T-cell (primary cell): ENCODE measurements around the gene SCPEP1. TPM values are rescaled to one million over a fixed set of nuclear protein-coding genes. Genes with fewer than 3 reads are reported as not detected.

Experiments used
- ATAC-seq, 4 experiments: fragments of 200-7000 bp in 3 of 4; fragments of 150-1000 bp in 1 of 4; cut with Tn5 transposase; replicated peaks in 1 of 4; 1 replicate in 3 of 4; 2 replicates in 1 of 4; pipeline ENCODE4 v1.10.0; 2021; ENCODE audit warnings: moderate library complexity in 3 of 4, mild to moderate bottlenecking in 2 of 4, moderate number of reproducible peaks in 1 of 4
- CTCF ChIA-PET, 2 donors: fragments of 300-600 bp; sonication (Branson Sonifier 250); formaldehyde crosslinking; loops; one replicate each; lab custom pipeline; 2022; ENCODE audit warnings: antibody characterized with exemption in 2 of 2; lab: Charles Lee
- POLR2A ChIA-PET, 2 donors: fragments of 300-600 bp; sonication (Branson Sonifier 250); formaldehyde crosslinking; loops; one replicate each; lab custom pipeline; 2022; ENCODE audit warnings: antibody characterized with exemption in 2 of 2; lab: Charles Lee
- DNase-seq, 35 experiments: peaks; one replicate each; pipeline versions ENCODE4 v3.0.0 to v3.0.0-alpha.2; 2013 to 2023
- H3K27ac ChIP-seq: one replicate; pipeline ENCODE4 v1.5.1; 2013; ENCODE audit warnings: low read length
- H3K27me3 ChIP-seq, 2 experiments: replicated peaks in 1 of 2; 1 replicate in 1 of 2; 2 replicates in 1 of 2; pipeline versions ENCODE4 v1.6.1 to v1.7.0; 2013; ENCODE audit warnings: low read length in 1 of 2, mixed read lengths in 1 of 2; ENCODE audit not compliant: control insufficient read depth in 2 of 2, insufficient read depth in 2 of 2; ENCODE audit errors: extremely low read depth in 1 of 2
- H3K36me3 ChIP-seq, 2 donors: 1 replicate in 1 of 2; 2 replicates in 1 of 2; pipeline versions ENCODE4 v1.6.1 to v1.7.0; 2013; ENCODE audit warnings: low read length in 1 of 2; ENCODE audit not compliant: control insufficient read depth in 2 of 2, insufficient read depth in 1 of 2; ENCODE audit errors: extremely low read depth in 1 of 2
- H3K4me1 ChIP-seq, 2 experiments: 1 replicate in 1 of 2; 2 replicates in 1 of 2; pipeline versions ENCODE4 v1.6.1 to v1.7.0; 2013; ENCODE audit warnings: low read length in 2 of 2, mixed read lengths in 1 of 2; ENCODE audit not compliant: insufficient read depth in 2 of 2, control insufficient read depth in 1 of 2; ENCODE audit errors: extremely low read depth in 1 of 2
- H3K4me3 ChIP-seq, 2 donors: 1 replicate in 1 of 2; 2 replicates in 1 of 2; pipeline versions ENCODE4 v1.5.1 to v1.7.0; 2013; ENCODE audit warnings: mild to moderate bottlenecking in 2 of 2, low read length in 1 of 2, moderate library complexity in 1 of 2; ENCODE audit not compliant: control insufficient read depth in 1 of 2; ENCODE audit errors: extremely low read depth in 1 of 2
- H3K9me3 ChIP-seq: 2 replicates; pipeline ENCODE4 v1.7.0; 2013
- H3K27ac Mint-ChIP-seq, 2 donors: one replicate each; pipeline ENCODE4 v1.8.0; 2020 to 2021; ENCODE audit warnings: mild to moderate bottlenecking in 2 of 2, mixed read lengths in 2 of 2
- H3K27me3 Mint-ChIP-seq, 2 donors: one replicate each; pipeline ENCODE4 v1.8.0; 2021 to 2022; ENCODE audit warnings: mixed read lengths in 2 of 2
- H3K36me3 Mint-ChIP-seq: one replicate; pipeline ENCODE4 v1.8.0; 2021; ENCODE audit warnings: mixed read lengths
- H3K4me1 Mint-ChIP-seq, 3 donors: one replicate each; pipeline ENCODE4 v1.8.0; 2020 to 2022; ENCODE audit warnings: mixed read lengths in 3 of 3, mild to moderate bottlenecking in 1 of 3
- H3K4me3 Mint-ChIP-seq, 3 donors: one replicate each; pipeline ENCODE4 v1.8.0; 2020 to 2022; ENCODE audit warnings: mild to moderate bottlenecking in 3 of 3, mixed read lengths in 3 of 3, moderate library complexity in 3 of 3
- H3K9me3 Mint-ChIP-seq, 3 donors: one replicate each; pipeline ENCODE4 v1.8.0; 2020 to 2022; ENCODE audit warnings: mixed read lengths in 3 of 3
- WGBS: methylation state at CpG from one replicate; pipeline ENCODE4 v1.1.5; 2013; ENCODE audit warnings: missing lambda C conversion rate; ENCODE audit not compliant: insufficient coverage; 5-methylcytosine and 5-hydroxymethylcytosine counted together
- total RNA-seq, 35 experiments: library from RNA in 6 of 35; stranded (reverse) in 6 of 35; fragments of 120-200 nt in 1 of 35; gene quantifications; one replicate each; pipeline versions ENCODE4 v1.2.1 to v1.2.4 and lab custom pipeline; 2013 to 2026

Gene SCPEP1
- total RNA-seq, 5 donors from 2014 or later (not counting 1 experiment from before 2014, with no cell fraction given) = 18.4 to 24.2 (median 22.4) TPM

DNA sequence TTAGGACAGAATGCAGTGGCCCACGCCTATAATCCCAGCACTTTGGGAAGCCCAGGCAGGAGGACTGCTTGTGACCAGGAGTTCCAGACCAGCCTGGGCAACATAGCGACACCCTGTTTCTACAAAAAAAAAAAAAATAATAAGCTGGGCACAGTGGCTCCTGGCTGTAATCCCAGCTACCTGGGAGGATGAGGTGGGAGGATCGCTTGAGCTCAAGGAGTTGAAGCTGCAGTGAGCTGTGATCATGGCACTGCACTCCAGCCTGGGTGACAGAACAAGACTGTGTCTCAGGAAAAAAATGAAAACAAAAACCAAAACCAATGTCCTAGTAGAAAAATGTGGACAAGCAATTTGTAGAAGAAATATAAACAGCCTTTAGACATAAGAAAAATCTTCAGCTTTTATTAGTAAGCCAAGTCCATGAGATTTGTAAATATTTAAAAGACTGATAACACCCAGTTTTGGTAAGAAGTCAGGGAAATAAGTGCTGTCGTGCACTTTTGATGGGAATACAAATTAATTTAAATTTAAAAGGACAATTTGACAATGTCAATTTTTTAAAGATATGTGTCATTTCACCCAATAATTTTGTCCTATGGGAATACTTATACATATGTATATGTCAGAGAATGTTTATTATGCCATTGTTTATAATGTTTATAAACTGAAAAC, 11.1 kb downstream of the SCPEP1 start:
- Histone ChIP-seq H3K27me3 (no peaks in the 10 kb centered on the region), H3K36me3 (peaks cover 5 to 17% of the 10 kb centered on the region in 2 donors), H3K9me3 (no peaks in the 10 kb centered on the region), H3K4me1 (no peaks in the 10 kb centered on the region), H3K4me3 (no peak overlapping the region), H3K27ac (no peak overlapping the region)
- H3K36me3 Mint-ChIP-seq = peaks cover 57% of the 10 kb centered on the region
- no peak overlapping the region for H3K4me3 Mint-ChIP-seq
- ATAC-seq (no peak), DNase-seq (no peak)
- WGBS = no CpG with 5 or more reads among the region's 4 CpGs
- CTCF ChIA-PET = no interaction called here
- no peaks in the 10 kb centered on the region for H3K4me1 Mint-ChIP-seq
- POLR2A ChIA-PET = interaction anchor here in 1 of 2 donors (0.5 to 0.6 kb wide), 2 partner anchors 50 to 211 kb away, joined by 3 read pairs; no protein-coding TSS in a partner anchor
- no peaks in the 10 kb centered on the region for H3K9me3 Mint-ChIP-seq
- H3K27ac Mint-ChIP-seq = no peak overlapping the region
- no peaks in the 10 kb centered on the region for H3K27me3 Mint-ChIP-seq

DNA sequence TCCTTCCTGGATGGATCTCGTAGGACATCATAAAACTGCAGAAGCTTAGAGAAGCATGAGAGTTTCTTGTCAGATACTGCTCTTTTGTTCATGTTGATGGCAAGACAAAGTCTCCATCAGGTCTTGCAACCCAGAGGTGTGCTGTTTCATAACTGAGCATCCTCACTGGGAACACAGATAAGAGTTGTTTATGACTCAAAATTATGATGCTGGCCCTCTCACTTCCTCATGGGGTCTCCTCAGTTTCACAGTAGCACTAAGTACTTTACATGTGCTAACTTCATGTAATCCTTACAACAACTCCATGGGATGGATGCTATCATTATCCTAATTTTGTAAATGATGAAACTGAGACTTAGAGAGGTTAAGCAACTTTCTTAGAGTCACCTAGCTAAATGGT, 14.4 kb downstream of the SCPEP1 start:
- H3K36me3 Mint-ChIP-seq = peaks cover 45% of the 10 kb centered on the region
- no peak overlapping the region for H3K27ac ChIP-seq
- H3K4me1 ChIP-seq = no peaks in the 10 kb centered on the region
- H3K27me3 ChIP-seq = no peaks in the 10 kb centered on the region
- H3K4me3 ChIP-seq = no peak overlapping the region
- 100% methylated on average over 1 of the region's 1 CpG for WGBS
- no peaks in the 10 kb centered on the region for H3K27me3 Mint-ChIP-seq
- no peaks in the 10 kb centered on the region for H3K9me3 ChIP-seq
- no peak overlapping the region for H3K4me3 Mint-ChIP-seq
- H3K9me3 Mint-ChIP-seq = no peaks in the 10 kb centered on the region
- H3K4me1 Mint-ChIP-seq = no peaks in the 10 kb centered on the region
- DNase-seq (no peak), ATAC-seq (no peak)
- peaks cover 3 to 25% of the 10 kb centered on the region in 2 donors for H3K36me3 ChIP-seq
- ChIA-PET POLR2A (no interaction called here), CTCF (no interaction called here)
- H3K27ac Mint-ChIP-seq = no peak overlapping the region

DNA sequence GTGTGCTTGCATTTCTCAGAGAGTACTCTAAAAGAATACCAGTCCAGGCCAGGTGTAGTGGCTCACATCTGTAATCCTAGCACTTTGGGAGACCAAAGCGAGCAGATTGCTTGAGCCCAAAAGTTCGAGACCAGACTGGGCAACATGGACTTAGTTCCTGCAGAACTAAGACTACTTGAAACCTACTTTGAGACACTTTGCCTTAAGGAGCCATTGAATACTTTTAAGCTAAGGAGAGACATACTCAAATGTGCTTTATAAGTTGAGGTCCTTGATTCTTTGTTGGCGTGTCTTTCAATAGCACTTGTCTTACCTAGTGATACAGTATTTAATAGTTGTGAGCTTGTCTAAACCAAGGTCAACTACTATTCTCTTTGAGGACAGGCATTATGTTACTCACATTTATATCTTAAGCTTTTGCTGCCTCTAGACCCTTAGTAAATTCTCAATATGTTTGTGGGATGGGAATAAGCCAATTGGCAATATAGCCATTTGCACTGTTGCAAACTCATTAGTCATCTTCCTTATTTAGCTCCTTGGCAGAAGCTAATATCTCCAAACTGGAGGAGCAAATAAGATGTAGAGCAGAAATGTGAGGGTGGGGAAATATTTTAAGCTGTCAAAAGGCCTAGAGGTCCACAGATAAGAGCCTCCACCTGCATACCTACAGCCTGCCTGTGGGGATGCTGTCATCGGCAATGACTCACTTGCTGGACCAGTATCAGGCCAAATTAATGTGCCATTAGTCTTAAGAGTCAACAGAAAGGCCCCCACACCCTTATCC, 16.3 kb downstream of the SCPEP1 start:
- Histone ChIP-seq H3K4me3 (no peak overlapping the region), H3K4me1 (no peaks in the 10 kb centered on the region), H3K27me3 (no peaks in the 10 kb centered on the region), H3K36me3 (peaks cover 3 to 17% of the 10 kb centered on the region in 2 donors), H3K27ac (no peak overlapping the region), H3K9me3 (no peaks in the 10 kb centered on the region)
- H3K27me3 Mint-ChIP-seq = no peaks in the 10 kb centered on the region
- no peak overlapping the region for H3K27ac Mint-ChIP-seq
- H3K4me3 Mint-ChIP-seq = no peak overlapping the region
- peaks cover 41% of the 10 kb centered on the region for H3K36me3 Mint-ChIP-seq
- H3K9me3 Mint-ChIP-seq = no peaks in the 10 kb centered on the region
- ChIA-PET POLR2A (interaction anchor here in 1 of 2 donors (0.5 kb wide), 1 partner anchor 263 kb away, joined by 6 read pairs; no protein-coding TSS in a partner anchor), CTCF (no interaction called here)
- 92% methylated on average over 2 of the region's 4 CpGs for WGBS
- ATAC-seq (no peak), DNase-seq (no peak)
- no peaks in the 10 kb centered on the region for H3K4me1 Mint-ChIP-seq

DNA sequence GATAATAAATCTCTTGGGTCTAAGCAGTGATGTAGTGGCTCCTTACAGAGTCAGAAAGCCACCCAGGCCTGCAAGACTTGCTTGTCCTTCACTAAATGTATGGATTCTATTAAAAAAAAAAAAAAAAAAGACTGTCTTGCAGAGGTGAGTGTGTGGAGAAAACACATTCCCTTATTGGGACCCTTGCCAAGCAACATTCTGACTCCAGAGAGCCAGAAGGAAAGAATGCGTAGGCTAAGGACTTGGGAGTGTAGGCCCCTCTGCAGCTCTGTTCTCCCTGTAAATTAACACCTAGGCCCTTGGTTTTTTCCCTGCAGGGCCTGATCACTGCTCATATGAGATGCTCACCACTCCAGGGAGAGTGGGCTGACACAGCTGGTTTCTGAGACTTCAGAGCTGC, 17.8 kb downstream of the SCPEP1 start:
- H3K9me3 Mint-ChIP-seq = no peaks in the 10 kb centered on the region
- peaks cover 40% of the 10 kb centered on the region for H3K36me3 Mint-ChIP-seq
- no peaks in the 10 kb centered on the region for H3K4me1 Mint-ChIP-seq
- no peak for DNase-seq
- Histone ChIP-seq H3K27me3 (no peaks in the 10 kb centered on the region), H3K9me3 (no peaks in the 10 kb centered on the region), H3K36me3 (peaks cover 3 to 17% of the 10 kb centered on the region in 2 donors), H3K4me3 (no peak overlapping the region), H3K27ac (no peak overlapping the region), H3K4me1 (no peaks in the 10 kb centered on the region)
- no peak overlapping the region for H3K27ac Mint-ChIP-seq
- H3K27me3 Mint-ChIP-seq = no peaks in the 10 kb centered on the region
- no peak overlapping the region for H3K4me3 Mint-ChIP-seq
- CTCF ChIA-PET = interaction anchor here in 1 of 2 donors (0.7 kb wide), 1 partner anchor 12 kb away, joined by 3 read pairs; no protein-coding TSS in a partner anchor
- no peak for ATAC-seq
- POLR2A ChIA-PET = no interaction called here
- 100% methylated on average over 1 of the region's 1 CpG for WGBS

DNA sequence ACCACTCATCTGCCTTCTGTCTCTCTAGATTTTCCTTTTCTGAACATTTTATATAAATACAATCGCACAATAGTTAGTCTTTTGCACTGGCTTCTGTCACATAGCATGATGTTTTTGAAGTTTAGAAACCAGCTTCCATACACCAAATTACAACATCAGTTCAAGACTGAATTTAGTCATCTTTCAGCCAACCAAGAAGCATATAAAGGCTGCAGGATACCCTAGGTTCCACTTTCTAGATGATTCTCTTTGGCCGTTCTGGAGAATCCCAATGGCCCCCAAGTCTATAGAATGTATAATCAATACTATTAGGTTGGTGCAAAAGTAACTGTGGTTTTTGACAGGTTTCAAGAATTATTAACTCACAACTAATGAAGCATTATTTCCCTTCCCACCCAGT, 19.4 kb downstream of the SCPEP1 start:
- H3K4me3 Mint-ChIP-seq = no peak overlapping the region
- peaks cover 36% of the 10 kb centered on the region for H3K36me3 Mint-ChIP-seq
- H3K4me3 ChIP-seq = no peak overlapping the region
- ATAC-seq (no peak), DNase-seq (no peak)
- H3K27me3 Mint-ChIP-seq = no peaks in the 10 kb centered on the region
- H3K9me3 ChIP-seq = no peaks in the 10 kb centered on the region
- H3K27me3 ChIP-seq = no peaks in the 10 kb centered on the region
- no peaks in the 10 kb centered on the region for H3K4me1 Mint-ChIP-seq
- ChIA-PET CTCF (no interaction called here), POLR2A (no interaction called here)
- peaks cover 0 to 24% of the 10 kb centered on the region in 2 donors for H3K36me3 ChIP-seq
- H3K4me1 ChIP-seq = no peaks in the 10 kb centered on the region
- H3K27ac Mint-ChIP-seq = no peak overlapping the region
- no peak overlapping the region for H3K27ac ChIP-seq
- WGBS = no CpG with 5 or more reads among the region's 2 CpGs
- H3K9me3 Mint-ChIP-seq = no peaks in the 10 kb centered on the region

DNA sequence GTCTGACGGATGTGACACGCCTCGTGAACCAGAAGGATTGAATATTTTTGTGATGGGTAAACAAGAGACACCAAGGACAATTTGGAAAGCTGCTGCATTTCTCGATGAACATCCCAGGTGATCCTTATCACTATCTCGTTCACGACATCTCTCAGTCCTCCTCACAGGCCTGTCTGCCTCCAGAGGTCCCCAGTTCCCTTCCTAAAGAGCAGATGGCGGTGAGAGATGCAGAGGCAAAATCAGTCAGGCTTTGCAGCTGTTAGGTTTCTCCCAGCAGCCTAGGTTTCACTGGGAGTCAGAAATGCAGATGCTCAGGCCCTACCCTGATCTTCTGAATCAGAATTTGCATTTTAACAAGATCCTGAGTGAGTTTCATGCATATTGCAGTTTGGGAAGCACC, 23.6 kb downstream of the SCPEP1 start:
- ChIA-PET POLR2A (no interaction called here), CTCF (no interaction called here)
- peaks cover 0 to 15% of the 10 kb centered on the region in 2 donors for H3K36me3 ChIP-seq
- Mint-ChIP-seq H3K4me3 (no peak overlapping the region), H3K9me3 (no peaks in the 10 kb centered on the region), H3K27me3 (no peaks in the 10 kb centered on the region), H3K4me1 (peaks cover 0 to 14% (median 0%) of the 10 kb centered on the region in 3 donors), H3K27ac (no peak overlapping the region), H3K36me3 (peaks cover 30% of the 10 kb centered on the region)
- DNase-seq (no peak), ATAC-seq (no peak)
- no peaks in the 10 kb centered on the region for H3K27me3 ChIP-seq
- 90% methylated on average over 7 of the region's 7 CpGs for WGBS
- H3K27ac ChIP-seq = no peak overlapping the region
- no peaks in the 10 kb centered on the region for H3K9me3 ChIP-seq
- H3K4me3 ChIP-seq = no peak overlapping the region
- peaks cover 0 to 3% of the 10 kb centered on the region in 2 experiments for H3K4me1 ChIP-seq
